OCI-M1 (cell line): ENCODE data around the gene PIK3C2A.

Source experiments
- DNase-seq: peaks from one replicate; lab custom pipeline; 2025; lab: John Stamatoyannopoulos, UW

Gene PIK3C2A

DNA sequence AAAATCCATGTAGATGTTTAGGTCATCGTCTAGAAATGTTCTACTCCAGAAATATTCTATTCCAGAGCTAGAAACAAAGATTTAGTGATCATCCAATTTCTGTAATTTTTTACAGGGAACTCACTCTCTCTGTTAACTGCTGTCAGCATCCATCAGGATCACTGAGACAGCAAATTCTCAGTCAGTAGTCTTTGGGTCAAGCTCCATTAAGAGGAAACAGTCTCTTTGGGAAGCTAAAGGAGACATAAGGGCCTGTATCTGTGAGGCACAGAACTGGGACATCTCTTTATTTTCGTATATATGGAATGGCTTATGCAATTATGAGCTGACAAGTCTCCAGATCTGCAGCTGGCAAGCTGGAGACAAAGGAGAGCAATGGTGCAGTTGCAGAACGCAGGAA, 48.3 kb downstream of the PIK3C2A start:
- no peak for DNase-seq
